Measurements from ENCODE around the gene KCNQ1.
"Not testable (repeated sequence)": the region's sequence is repeated elsewhere in the genome, so short reads cannot be mapped to it uniquely, and the experiment has no call there.

Gene KCNQ1

GRCh38 chr11:2471804-2472096 lies 26.9 kb downstream of the KCNQ1 start:
- Histone ChIP-seq H3K9me3 (replicated peaks in 1 of 11) (peaks cover 0 to 2% (median 0%) of the 10 kb centered on the region in 11 experiments; a peak in 2 of 22 replicates), H3K4me1 (peaks cover 23 to 44% (median 42%) of the 10 kb centered on the region in 10 experiments), H3K27ac (no peak overlapping the region), H3K9ac (no peak overlapping the region), H4K20me1 (peaks cover 21 to 79% (median 58%) of the 10 kb centered on the region in 11 experiments; a peak in 21 of 22 replicates), H3K4me3 (no peak overlapping the region), H3K27me3 (peaks cover under 1 to 32% (median 25%) of the 10 kb centered on the region in 11 experiments; a peak in 21 of 22 replicates), H3K36me3 (no peaks in the 10 kb centered on the region), H3K4me2 (no peak overlapping the region)
- TF ChIP-seq Cebpa-rat (IDR thresholded peaks at IDR 0.05), result no peak

- H3K9ac ChIP-seq, result no peak overlapping the region
- peaks cover 14 to 35% (median 34%) of the 10 kb centered on the region in 10 experiments for H3K4me1 ChIP-seq
- peaks cover 0 to 9% (median 3%) of the 10 kb centered on the region in 11 experiments; a peak in 5 of 22 replicates for H3K36me3 ChIP-seq
- H3K4me3 ChIP-seq, result no peak overlapping the region
- H3K27me3 ChIP-seq, result peaks cover 0 to 31% (median 24%) of the 10 kb centered on the region in 11 experiments; a peak in 20 of 22 replicates
- TF ChIP-seq Cebpa-rat (IDR thresholded peaks at IDR 0.05), result no peak
- peaks cover 2 to 10% (median 7%) of the 10 kb centered on the region in 11 experiments for H3K9me3 ChIP-seq (replicated peaks in 1 of 11)
- H4K20me1 ChIP-seq, result peaks cover 12 to 71% (median 50%) of the 10 kb centered on the region in 11 experiments; a peak in 21 of 22 replicates
- H3K27ac ChIP-seq, result no peak overlapping the region
- H3K4me2 ChIP-seq, result no peak overlapping the region
Measured at GRCh38 chr11:2472428-2473186, 27.8 kb downstream of the KCNQ1 start.

GRCh38 chr11:2473361-2474058 lies 28.7 kb downstream of the KCNQ1 start:
- Histone ChIP-seq H3K27ac (no peak overlapping the region), H4K20me1 (peaks cover 3 to 61% (median 41%) of the 10 kb centered on the region in 11 experiments; a peak in 18 of 22 replicates), H3K4me2 (peak overlapping the region in 3 of 11 experiments; percentile 59 to 72 (median 70); a peak in 4 of 22 replicates), H3K27me3 (peaks cover 0 to 23% (median 15%) of the 10 kb centered on the region in 11 experiments; a peak in 20 of 22 replicates), H3K9me3 (replicated peaks in 1 of 11) (peaks cover 11 to 19% (median 16%) of the 10 kb centered on the region in 11 experiments), H3K4me1 (peaks cover 5 to 26% (median 25%) of the 10 kb centered on the region in 10 experiments; a peak in 18 of 20 replicates), H3K9ac (no peak overlapping the region), H3K4me3 (no peak overlapping the region), H3K36me3 (peaks cover 0 to 18% (median 10%) of the 10 kb centered on the region in 11 experiments; a peak in 7 of 22 replicates)
- no peak for TF ChIP-seq Cebpa-rat (IDR thresholded peaks at IDR 0.05)

- Histone ChIP-seq H3K9me3 (replicated peaks in 1 of 11) (peaks cover 19 to 27% (median 24%) of the 10 kb centered on the region in 11 experiments), H3K27me3 (peaks cover 0 to 16% (median 8%) of the 10 kb centered on the region in 11 experiments; a peak in 15 of 22 replicates), H3K4me1 (peaks cover 0 to 22% (median 19%) of the 10 kb centered on the region in 10 experiments; a peak in 17 of 20 replicates), H3K27ac (no peak overlapping the region), H3K9ac (no peak overlapping the region), H4K20me1 (peaks cover 0 to 54% (median 33%) of the 10 kb centered on the region in 11 experiments; a peak in 15 of 22 replicates), H3K36me3 (peaks cover 0 to 25% (median 17%) of the 10 kb centered on the region in 11 experiments; a peak in 13 of 22 replicates), H3K4me2 (peak overlapping the region in 9 of 11 experiments; percentile 12 to 72 (median 49); a peak in 17 of 22 replicates), H3K4me3 (no peak overlapping the region)
- no peak for TF ChIP-seq Cebpa-rat (IDR thresholded peaks at IDR 0.05)
Measured at GRCh38 chr11:2474059-2474901, 29.5 kb downstream of the KCNQ1 start.

- no peak overlapping the region for H3K27ac ChIP-seq
- H3K4me3 ChIP-seq, result no peak overlapping the region
- 0 out of 22 replicates have a peak overlapping the region, but pooled peaks of 1 of the 11 experiments have one; percentile 12 for H3K9ac ChIP-seq
- H3K27me3 ChIP-seq, result peaks cover 0 to 5% (median 0%) of the 10 kb centered on the region in 11 experiments; a peak in 6 of 22 replicates
- H3K9me3 ChIP-seq (replicated peaks in 1 of 11), result peaks cover 30 to 38% (median 34%) of the 10 kb centered on the region in 11 experiments
- H3K4me1 ChIP-seq, result peaks cover 2 to 22% (median 19%) of the 10 kb centered on the region in 10 experiments
- H3K36me3 ChIP-seq, result peaks cover 0 to 29% (median 21%) of the 10 kb centered on the region in 11 experiments; a peak in 13 of 22 replicates
- no peak for TF ChIP-seq Cebpa-rat (IDR thresholded peaks at IDR 0.05)
- peaks cover 0 to 43% (median 26%) of the 10 kb centered on the region in 11 experiments; a peak in 14 of 22 replicates for H4K20me1 ChIP-seq
- H3K4me2 ChIP-seq, result peak overlapping the region in 9 of 11 experiments; percentile 7 to 72 (median 49); a peak in 16 of 22 replicates
Measured at GRCh38 chr11:2475136-2475918, 30.5 kb downstream of the KCNQ1 start.

DNA sequence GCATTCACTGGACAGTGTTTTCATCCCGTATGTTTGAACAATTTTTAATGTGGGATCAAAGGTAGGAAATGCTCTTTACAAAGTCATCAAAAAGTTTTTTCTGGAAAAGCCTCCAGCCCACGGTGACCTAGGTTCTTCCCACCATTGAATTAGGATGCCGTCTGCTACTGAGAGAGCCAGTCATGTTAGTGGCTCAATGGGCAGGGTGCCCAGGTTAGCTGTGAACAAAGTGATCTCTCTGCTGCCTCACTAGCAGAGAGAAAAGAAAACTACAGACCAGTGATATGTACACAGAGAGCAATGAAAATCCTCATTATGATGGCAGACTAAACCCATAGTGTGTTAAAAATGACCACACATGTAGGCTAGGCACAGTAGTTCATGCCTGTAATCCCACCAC lies 32.4 kb downstream of the KCNQ1 start:
- no peak overlapping the region for H3K4me3 ChIP-seq
- no peak overlapping the region for H3K9ac ChIP-seq
- H3K27me3 ChIP-seq, result no peaks in the 10 kb centered on the region
- no peak for TF ChIP-seq Cebpa-rat (IDR thresholded peaks at IDR 0.05)
- no peak overlapping the region for H3K27ac ChIP-seq
- peaks cover 0 to 38% (median 20%) of the 10 kb centered on the region in 11 experiments; a peak in 11 of 22 replicates for H4K20me1 ChIP-seq
- H3K36me3 ChIP-seq, result peaks cover 0 to 29% (median 21%) of the 10 kb centered on the region in 11 experiments; a peak in 13 of 22 replicates
- H3K4me1 ChIP-seq, result peaks cover 17 to 41% (median 22%) of the 10 kb centered on the region in 10 experiments
- H3K4me2 ChIP-seq, result no peak overlapping the region
- H3K9me3 ChIP-seq (replicated peaks in 1 of 11), result peaks cover 32 to 47% (median 43%) of the 10 kb centered on the region in 11 experiments

DNA sequence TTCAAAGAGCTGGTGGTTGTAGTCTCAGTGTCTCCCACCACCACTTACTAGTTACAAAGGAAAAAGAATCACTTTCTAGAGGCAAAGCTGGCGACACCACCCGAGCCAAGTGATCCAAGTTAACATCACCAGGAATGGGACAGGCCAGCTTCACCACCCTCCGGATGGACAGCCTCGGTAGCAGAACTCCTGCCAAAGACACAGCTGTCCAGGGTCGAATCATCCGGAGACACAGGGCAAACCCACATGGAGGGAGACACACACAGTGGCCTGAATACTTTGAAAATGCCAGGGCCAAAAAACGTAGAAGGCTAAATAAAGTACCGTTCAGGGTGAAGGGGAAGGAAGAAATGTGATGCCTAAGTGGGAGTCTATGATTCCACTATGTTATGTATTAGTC lies 33.1 kb downstream of the KCNQ1 start:
- peaks cover 0 to 29% (median 21%) of the 10 kb centered on the region in 11 experiments; a peak in 13 of 22 replicates for H3K36me3 ChIP-seq
- peaks cover 32 to 47% (median 43%) of the 10 kb centered on the region in 11 experiments for H3K9me3 ChIP-seq (replicated peaks in 1 of 11)
- no peak overlapping the region for H3K27ac ChIP-seq
- H4K20me1 ChIP-seq, result peaks cover 0 to 31% (median 18%) of the 10 kb centered on the region in 11 experiments; a peak in 11 of 22 replicates
- peaks cover 17 to 46% (median 24%) of the 10 kb centered on the region in 10 experiments for H3K4me1 ChIP-seq
- H3K27me3 ChIP-seq, result no peaks in the 10 kb centered on the region
- no peak overlapping the region for H3K4me3 ChIP-seq
- no peak overlapping the region for H3K4me2 ChIP-seq
- TF ChIP-seq Cebpa-rat (IDR thresholded peaks at IDR 0.05), result no peak
- H3K9ac ChIP-seq, result no peak overlapping the region

- Histone ChIP-seq H3K36me3 (peaks cover 0 to 32% (median 21%) of the 10 kb centered on the region in 11 experiments; a peak in 13 of 22 replicates), H3K4me2 (peak overlapping the region in 6 of 11 experiments; percentile 7 to 92 (median 55); a peak in 11 of 22 replicates), H3K4me3 (peak overlapping the region in 1 of 10 experiments; percentile 7; a peak in 1 of 20 replicates), H3K4me1 (peaks cover 4 to 28% (median 9%) of the 10 kb centered on the region in 10 experiments), H3K9me3 (replicated peaks in 1 of 11) (peaks cover 32 to 47% (median 43%) of the 10 kb centered on the region in 11 experiments)
- H3K27ac ChIP-seq, H3K27me3 ChIP-seq, H3K9ac ChIP-seq, H4K20me1 ChIP-seq: not testable (repeated sequence)
Measured at GRCh38 chr11:2480067-2480873, 35.5 kb downstream of the KCNQ1 start.
